Measurements from ENCODE around the gene ASAP3.
A peak's percentile ranks its signal among the peaks of the same experiment; 100 is the strongest.
"Not testable (repeated sequence)": the region's sequence is repeated elsewhere in the genome, so short reads cannot be mapped to it uniquely, and the experiment has no call there.

Gene ASAP3

GRCh38 chr1:23514111-23514679, 30.2 kb upstream of the ASAP3 start:
- no peak for DNase-seq

DNA sequence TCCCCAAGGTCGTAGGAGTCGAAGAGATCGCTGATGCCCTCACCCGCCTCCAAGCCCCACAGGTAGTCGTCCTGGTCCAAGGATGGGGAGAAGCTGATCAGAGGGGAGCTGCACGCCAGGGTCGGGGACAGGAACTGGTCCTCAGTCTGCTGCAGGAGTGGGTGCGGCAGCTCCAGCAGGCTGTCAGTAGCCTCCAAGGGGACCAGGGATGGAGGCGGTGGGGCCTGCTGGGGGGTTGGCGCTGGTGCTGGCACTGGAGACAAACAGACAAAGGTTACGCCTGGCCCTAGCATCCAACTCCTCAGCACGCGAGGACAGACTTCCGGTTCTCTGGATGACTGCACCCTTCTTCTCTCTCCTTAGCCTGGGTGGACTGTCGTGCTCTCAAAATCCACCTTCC, 25.9 kb upstream of the ASAP3 start:
- DNase-seq: no peak

- DNase-seq: no peak
Observed at GRCh38 chr1:23506376-23507107, 22.6 kb upstream of the ASAP3 start.

DNA sequence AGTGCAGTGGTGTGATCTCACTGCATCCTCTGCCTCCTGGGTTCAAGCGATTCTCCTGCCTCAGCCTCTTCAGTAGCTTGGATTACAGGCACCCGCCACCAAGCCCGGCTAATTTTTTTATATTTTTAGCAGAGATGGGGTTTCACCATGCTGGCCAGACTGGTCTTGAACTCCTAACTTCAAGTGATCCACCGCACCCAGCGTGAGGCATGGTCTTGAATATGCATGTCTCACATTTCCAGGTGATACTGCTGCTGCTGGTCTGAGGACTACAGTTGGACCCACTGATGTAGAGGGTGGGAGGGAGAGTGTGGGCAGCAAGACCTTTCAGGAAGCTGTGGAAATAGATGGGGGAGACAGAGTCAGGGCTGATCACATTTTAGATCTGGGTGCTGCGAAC, 21.9 kb upstream of the ASAP3 start:
- DNase-seq: no peak

DNA sequence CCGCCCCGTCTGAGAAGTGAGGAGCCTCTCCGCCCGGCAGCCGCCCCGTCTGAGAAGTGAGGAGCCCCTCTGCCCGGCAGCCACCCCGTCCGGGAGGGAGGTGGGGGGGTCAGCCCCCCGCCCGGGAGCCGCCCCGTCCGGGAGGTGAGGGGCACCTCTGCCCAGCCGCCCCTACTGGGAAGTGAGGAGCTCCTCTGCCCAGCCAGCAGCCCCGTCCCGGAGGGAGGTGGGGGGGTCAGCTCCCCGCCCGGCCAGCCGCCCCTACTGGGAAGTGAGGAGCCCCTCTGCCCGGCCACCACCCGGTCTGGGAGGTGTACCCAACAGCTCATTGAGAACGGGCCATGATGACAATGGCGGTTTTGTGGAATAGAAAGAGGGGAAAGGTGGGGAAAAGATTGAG, 20.2 kb upstream of the ASAP3 start:
- DNase-seq: not testable (repeated sequence)

DNA sequence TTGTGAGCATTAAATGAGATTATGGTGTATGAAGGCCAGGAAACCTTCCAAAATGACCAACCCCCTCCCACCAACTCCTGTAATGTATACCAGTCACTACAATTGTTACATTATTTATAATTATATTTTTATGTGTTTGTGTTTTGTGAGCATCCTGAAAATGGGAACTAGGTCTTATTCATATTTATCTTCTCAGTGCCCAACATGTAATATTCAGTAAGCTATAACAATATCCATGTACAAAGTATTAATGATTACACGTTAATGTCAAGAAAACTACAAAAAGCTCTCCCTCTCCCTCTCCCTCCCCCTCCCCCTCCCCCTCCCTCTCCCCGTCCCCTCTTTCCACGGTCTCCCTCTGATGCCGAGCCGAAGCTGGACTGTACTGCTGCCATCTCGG, 19.0 kb upstream of the ASAP3 start:
- no peak for DNase-seq

DNA sequence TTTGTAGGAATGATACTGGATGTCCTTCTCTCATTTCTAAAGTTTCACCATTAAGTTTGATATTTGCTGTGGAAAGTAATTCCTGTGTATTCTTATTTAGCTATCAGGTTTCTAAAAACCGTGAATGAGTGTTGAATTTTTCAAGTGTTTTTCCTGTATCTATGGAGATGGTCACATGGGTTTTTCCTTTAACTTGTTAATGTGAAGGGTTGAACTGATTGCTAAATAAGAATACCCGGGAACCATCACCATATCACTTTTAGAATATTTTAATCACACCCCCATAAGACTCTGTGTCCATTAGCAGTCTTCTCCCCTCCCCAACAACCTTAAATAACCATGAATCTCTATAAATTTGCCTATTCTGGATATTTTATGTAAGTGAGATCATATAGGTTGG, 16.5 kb upstream of the ASAP3 start:
- DNase-seq: no peak

GRCh38 chr1:23497777-23498439, 13.9 kb upstream of the ASAP3 start:
- DNase-seq: no peak

GRCh38 chr1:23496490-23497181, 12.7 kb upstream of the ASAP3 start:
- DNase-seq: no peak

DNA sequence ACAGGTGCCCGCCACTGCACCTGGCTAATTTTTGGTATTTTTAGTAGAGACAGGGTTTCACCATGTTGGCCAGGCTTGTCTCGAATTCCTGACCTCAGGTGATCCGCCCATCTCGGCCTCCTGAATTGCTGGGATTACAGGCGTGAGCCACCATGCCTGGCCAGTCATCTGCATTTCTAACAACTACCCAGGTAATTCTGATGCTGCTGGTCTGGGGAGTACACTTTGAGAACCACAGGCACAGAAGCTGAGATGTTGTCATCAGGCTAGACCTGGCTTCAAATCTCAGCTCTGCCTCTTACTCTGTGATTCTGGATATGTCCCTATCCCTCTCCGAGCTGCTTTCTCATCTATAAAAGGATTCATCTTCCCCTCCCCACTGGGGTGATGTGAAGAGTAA, 10.9 kb upstream of the ASAP3 start:
- not testable (repeated sequence) for DNase-seq

DNA sequence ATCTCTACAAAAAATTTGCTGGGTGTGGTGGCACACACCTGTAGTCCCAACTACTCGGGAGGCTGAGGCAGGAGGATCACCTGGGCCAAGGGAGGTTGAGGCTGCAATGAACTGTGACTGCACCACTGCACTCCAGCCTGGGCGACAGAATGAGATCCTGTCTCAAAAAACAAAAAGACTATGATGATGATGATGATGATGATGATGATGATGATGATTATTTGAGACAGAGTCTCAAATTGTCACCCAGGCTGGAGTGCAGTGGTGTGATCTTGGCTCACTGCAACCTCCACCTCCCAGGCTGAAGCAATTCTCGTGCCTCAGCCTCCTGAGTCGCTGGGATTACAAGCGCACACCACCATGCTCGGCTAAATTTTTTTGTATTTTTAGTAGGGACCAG, 8.8 kb upstream of the ASAP3 start:
- not testable (repeated sequence) for DNase-seq

DNA sequence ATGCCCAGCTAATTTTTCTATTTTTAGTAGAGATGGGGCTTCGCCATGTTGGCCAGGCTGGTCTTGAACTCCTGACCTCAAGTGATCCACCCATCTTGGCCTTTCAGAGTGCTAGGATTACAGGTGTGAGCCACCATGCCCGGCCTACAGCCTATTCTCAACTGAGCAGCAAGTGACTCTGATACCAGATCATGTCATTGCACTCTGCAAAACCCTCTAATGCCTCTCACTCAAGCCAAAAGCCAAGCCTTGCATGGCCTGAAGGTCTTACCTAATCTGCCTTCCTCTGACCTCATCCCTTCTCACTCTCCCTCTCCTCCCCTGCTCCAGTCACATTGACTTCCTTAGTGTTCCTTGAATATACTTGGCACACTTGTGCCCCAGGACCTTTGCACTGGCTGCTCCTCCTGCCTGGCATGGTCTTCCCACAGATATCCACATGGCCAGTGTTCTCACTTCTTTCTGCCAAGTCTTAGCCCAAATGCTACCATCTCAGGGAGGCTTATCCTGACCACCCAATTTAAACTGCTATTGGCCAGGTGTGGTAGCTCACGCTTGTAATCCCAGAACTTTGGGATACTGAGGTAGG, 8.2 kb upstream of the ASAP3 start:
- DNase-seq: no peak

GRCh38 chr1:23489842-23490241, 5.9 kb upstream of the ASAP3 start:
- no peak for DNase-seq

DNA sequence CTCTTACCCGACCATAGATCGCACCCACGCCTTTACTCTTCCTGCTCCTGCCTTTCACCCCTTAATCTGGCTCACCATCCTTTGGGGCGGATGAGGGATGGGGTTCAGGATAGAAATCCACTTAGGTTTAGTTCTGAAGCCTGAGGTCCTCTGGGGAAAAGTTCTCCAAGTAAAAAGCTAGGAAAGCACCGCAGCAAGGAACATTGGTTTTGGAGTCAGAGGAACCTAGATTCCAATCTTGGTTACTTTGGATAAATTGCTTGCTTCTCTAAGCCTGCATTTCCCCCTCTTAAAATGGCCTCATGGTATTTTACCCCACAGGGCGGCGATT, 988 bp upstream of the ASAP3 start:
- DNase-seq: no peak

- DNase-seq: peak; percentile 47
Observed at GRCh38 chr1:23484253-23485001, 448 bp upstream of the ASAP3 start.

GRCh38 chr1:23481904-23482303, 2.1 kb downstream of the ASAP3 start:
- DNase-seq: no peak

DNA sequence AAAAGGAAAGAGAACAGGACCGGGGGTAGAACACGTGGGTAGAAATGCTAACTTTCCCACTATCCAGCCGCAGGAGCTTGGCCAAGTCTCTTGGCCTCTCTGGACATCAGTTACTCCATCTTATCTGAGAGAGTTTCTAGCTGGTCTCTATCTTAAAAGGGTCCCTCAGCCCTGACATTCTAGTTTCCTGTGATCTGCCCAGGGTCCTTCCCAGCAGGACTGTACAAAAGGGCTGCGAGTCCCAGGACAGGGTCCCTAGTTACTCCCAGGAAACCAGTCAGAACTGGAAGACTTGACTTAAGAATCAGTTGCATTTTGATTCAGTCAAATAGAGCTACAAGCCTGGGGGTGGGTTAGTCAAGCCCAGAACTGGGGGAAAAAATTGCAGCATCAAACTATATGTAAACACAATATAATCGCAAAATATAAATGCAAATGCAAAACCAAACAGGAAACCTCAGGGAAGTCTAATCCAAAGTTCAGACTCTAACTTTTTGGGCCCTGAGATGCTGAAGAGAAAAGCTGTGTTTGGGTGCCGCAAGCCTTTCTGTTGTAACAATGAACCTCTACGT, 2.9 kb downstream of the ASAP3 start:
- DNase-seq: no peak

DNA sequence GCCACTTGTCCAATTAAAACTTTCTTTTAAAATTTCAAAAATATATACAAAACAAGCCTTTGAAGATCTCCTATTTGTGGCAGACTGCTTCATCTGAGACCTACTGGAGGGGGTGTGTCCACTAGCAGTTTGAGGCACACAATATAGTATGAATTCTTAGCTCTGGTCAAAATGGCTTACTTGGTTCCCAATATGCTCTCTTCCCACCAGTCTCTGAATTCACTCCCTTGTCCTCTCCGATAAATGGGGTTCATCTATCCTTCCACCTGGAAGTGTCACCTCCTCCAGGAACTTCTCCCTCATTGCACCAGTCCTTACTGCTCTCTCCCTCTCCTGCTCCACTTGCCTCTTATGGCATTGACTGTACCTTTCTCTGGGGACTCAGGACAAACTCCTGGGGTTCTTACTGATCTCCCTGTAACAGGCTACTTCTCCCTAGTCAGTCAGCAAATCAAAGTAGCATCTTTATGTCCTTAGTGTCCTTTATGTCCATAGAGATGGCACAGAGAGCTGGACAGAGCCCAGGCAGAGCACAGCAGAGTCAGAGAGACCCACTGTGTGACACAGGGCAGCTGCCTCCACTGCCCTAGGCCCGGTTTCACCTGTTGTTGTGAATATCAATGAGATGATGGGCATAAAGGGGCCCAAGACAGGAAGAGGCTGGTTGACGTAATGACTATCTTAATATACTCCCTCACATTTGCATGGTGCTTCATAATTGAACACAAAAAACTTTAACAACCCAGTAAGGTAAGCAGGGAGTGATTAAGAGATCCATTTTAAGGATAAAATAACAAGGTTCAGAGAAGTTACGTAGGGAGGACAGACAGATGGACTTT, 3.6 kb downstream of the ASAP3 start:
- DNase-seq: no peak

GRCh38 chr1:23479666-23479941, 4.4 kb downstream of the ASAP3 start:
- DNase-seq: no peak

DNA sequence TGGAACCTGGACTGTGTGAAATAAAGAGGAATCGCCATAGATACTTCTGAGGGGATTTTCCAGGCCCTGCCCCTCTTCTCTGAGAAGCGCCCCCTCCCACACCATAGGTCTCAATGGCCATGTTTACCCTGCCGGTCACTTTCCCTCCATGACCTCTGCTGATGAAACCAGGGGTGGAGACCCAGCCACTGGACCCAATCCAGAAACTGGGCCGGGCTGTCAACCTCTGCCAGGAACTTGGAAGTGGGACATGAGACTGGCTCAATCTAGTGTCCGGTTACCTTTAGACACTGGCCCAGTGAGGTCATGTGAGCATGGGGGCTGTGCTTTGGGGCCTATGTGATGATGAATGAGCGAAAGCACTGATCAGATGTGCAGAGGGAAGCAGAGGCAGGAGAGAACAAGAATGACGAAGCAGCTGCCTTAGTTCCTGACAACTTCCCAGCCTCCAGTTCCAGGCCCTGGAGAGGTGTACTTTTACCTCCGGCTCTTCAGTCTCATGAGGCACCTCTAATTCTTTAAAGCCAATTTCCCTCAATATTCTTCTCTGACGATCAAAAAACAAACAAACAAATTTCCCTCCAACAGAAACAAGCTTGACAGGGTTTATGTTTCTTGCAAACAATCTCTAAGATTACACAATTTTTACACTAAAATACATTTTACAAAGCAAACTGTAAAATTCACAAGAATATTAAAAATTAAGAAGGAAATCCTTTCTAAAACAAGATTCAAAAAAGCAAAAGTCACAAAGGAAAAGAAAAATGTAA, 4.9 kb downstream of the ASAP3 start:
- DNase-seq: no peak

Measured in NCI-H1092 treated with DMSO at 0.1 percent for 48 hours (cell line).